Astrocyte (in vitro differentiated cells and primary cell): ENCODE data around the gene MYBPC1. TPM values are rescaled to one million over a fixed set of nuclear protein-coding genes. Genes with fewer than 3 reads are reported as not detected.

Experiments
- DNase-seq: peaks from one replicate; pipeline ENCODE4 v3.0.0-alpha.2; 2010; ENCODE audit warnings: low read depth
- FAIRE-seq: peaks from 2 replicates; lab custom pipeline; 2011; peaks lifted over from hg19 to GRCh38; lab: Jason Lieb, UNC
- H2AFZ ChIP-seq: 2 replicates; pipeline ENCODE4 v1.6.0; 2012; ENCODE audit warnings: low read depth, low read length, inconsistent platforms
- H3K27ac ChIP-seq: 2 replicates; pipeline ENCODE4 v1.5.1; 2011; ENCODE audit warnings: low read depth, low read length, inconsistent platforms
- H3K27me3 ChIP-seq: 2 replicates; pipeline ENCODE4 v1.6.0; 2011; ENCODE audit warnings: low read length, inconsistent platforms; ENCODE audit not compliant: insufficient read depth
- H3K36me3 ChIP-seq: 2 replicates; pipeline ENCODE4 v1.5.1; 2011; ENCODE audit warnings: low read length, inconsistent platforms; ENCODE audit not compliant: insufficient read depth
- H3K4me1 ChIP-seq: 2 replicates; pipeline ENCODE4 v1.5.1; 2011; ENCODE audit warnings: low read length, inconsistent platforms; ENCODE audit not compliant: insufficient read depth
- H3K4me2 ChIP-seq: 2 replicates; pipeline ENCODE4 v1.6.0; 2012; ENCODE audit warnings: low read length, inconsistent platforms
- H3K4me3 ChIP-seq: 2 replicates; pipeline ENCODE4 v1.5.1; 2011; ENCODE audit warnings: low read depth, mild to moderate bottlenecking, low read length, inconsistent platforms; ENCODE audit not compliant: insufficient read depth
- H3K79me2 ChIP-seq: 2 replicates; pipeline ENCODE4 v1.6.0; 2012; ENCODE audit warnings: mild to moderate bottlenecking, low read length, inconsistent platforms; ENCODE audit not compliant: insufficient read depth
- H3K9ac ChIP-seq: 2 replicates; pipeline ENCODE4 v1.6.0; 2012; ENCODE audit warnings: mild to moderate bottlenecking, low read length, inconsistent platforms
- H3K9me3 ChIP-seq: 2 replicates; pipeline ENCODE4 v1.5.1; 2012; ENCODE audit warnings: low read depth, mild to moderate bottlenecking, low read length, inconsistent platforms; ENCODE audit not compliant: insufficient read depth
- H4K20me1 ChIP-seq: 2 replicates; pipeline ENCODE4 v1.6.0; 2012; ENCODE audit warnings: low read length, inconsistent platforms; ENCODE audit not compliant: insufficient read depth
- H3K27ac Mint-ChIP-seq: one replicate; pipeline ENCODE4 v1.8.0; 2021; ENCODE audit warnings: mild to moderate bottlenecking, mixed read lengths; ENCODE audit not compliant: unreplicated experiment
- H3K27me3 Mint-ChIP-seq: one replicate; pipeline ENCODE4 v1.8.0; 2021; ENCODE audit warnings: low read depth, mixed read lengths; ENCODE audit not compliant: unreplicated experiment
- H3K36me3 Mint-ChIP-seq: one replicate; pipeline ENCODE4 v1.8.0; 2021; ENCODE audit warnings: low read depth, mixed read lengths; ENCODE audit not compliant: unreplicated experiment
- H3K4me1 Mint-ChIP-seq: one replicate; pipeline ENCODE4 v1.8.0; 2021; ENCODE audit warnings: low read depth, mixed read lengths; ENCODE audit not compliant: unreplicated experiment
- H3K4me3 Mint-ChIP-seq: one replicate; pipeline ENCODE4 v1.8.0; 2021; ENCODE audit warnings: mild to moderate bottlenecking, moderate library complexity, mixed read lengths; ENCODE audit not compliant: unreplicated experiment
- H3K9me3 Mint-ChIP-seq: one replicate; pipeline ENCODE4 v1.8.0; 2021; ENCODE audit warnings: mild to moderate bottlenecking, mixed read lengths; ENCODE audit not compliant: unreplicated experiment
- EZH2 ChIP-seq: IDR thresholded peaks from 2 replicates; pipeline ENCODE4 v1.6.1; 2012; ENCODE audit warnings: mild to moderate bottlenecking, low read length, inconsistent platforms; ENCODE audit not compliant: insufficient read depth
- total RNA-seq: library from RNA; stranded (reverse); gene quantifications from 2 replicates; pipeline ENCODE4 v1.2.1, GENCODE V29; 2021
- TF ChIP-seq, protein P1 (sequence below): IDR thresholded peaks from 2 replicates; pipeline ENCODE4 v1.5.1; 2011; ENCODE audit warnings: low read depth, mild to moderate bottlenecking, inconsistent platforms, low read length, moderate library complexity; ENCODE audit not compliant: insufficient read depth

Gene MYBPC1
- total RNA-seq, 1 donor from 2014 or later = not detected

DNA sequence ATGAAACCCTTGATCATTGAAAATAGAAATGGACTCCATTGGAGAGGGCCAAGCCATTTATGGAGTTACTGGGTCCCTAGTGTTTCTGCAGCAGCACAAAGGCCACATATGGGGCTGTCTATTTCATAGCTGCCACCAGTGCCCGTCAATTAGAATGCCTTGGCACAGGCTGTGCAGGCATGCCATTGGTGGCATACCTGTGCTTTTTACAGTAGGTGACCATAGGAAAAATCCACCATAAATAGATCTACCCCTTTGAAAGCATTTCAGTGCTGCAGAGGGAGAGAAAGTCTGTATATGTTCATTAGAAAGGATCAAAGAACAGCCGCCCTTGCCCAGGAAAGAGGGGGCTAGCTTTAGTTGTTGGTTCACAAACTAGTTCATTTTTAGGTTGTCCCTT lies 13.1 kb downstream of the MYBPC1 start:
- H3K4me1 Mint-ChIP-seq = no peaks in the 10 kb centered on the region
- no peaks in the 10 kb centered on the region for H3K9me3 ChIP-seq
- no peak for DNase-seq
- H3K9ac ChIP-seq = no peak overlapping the region
- no peak overlapping the region for H2AFZ ChIP-seq
- H3K36me3 Mint-ChIP-seq = no peaks in the 10 kb centered on the region
- no peaks in the 10 kb centered on the region for H3K4me1 ChIP-seq
- FAIRE-seq = no peak
- H3K27me3 Mint-ChIP-seq = no peaks in the 10 kb centered on the region
- H3K4me3 Mint-ChIP-seq = no peak overlapping the region
- no peak overlapping the region for H3K4me3 ChIP-seq
- no peaks in the 10 kb centered on the region for H3K36me3 ChIP-seq
- no peaks in the 10 kb centered on the region for H3K27me3 ChIP-seq
- H3K9me3 Mint-ChIP-seq = no peaks in the 10 kb centered on the region
- no peak for TF ChIP-seq EZH2
- TF ChIP-seq, protein P1, sequence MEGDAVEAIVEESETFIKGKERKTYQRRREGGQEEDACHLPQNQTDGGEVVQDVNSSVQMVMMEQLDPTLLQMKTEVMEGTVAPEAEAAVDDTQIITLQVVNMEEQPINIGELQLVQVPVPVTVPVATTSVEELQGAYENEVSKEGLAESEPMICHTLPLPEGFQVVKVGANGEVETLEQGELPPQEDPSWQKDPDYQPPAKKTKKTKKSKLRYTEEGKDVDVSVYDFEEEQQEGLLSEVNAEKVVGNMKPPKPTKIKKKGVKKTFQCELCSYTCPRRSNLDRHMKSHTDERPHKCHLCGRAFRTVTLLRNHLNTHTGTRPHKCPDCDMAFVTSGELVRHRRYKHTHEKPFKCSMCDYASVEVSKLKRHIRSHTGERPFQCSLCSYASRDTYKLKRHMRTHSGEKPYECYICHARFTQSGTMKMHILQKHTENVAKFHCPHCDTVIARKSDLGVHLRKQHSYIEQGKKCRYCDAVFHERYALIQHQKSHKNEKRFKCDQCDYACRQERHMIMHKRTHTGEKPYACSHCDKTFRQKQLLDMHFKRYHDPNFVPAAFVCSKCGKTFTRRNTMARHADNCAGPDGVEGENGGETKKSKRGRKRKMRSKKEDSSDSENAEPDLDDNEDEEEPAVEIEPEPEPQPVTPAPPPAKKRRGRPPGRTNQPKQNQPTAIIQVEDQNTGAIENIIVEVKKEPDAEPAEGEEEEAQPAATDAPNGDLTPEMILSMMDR = no peak
- H3K27ac Mint-ChIP-seq = no peak overlapping the region
- no peaks in the 10 kb centered on the region for H3K79me2 ChIP-seq
- H3K27ac ChIP-seq = no peak overlapping the region
- no peaks in the 10 kb centered on the region for H4K20me1 ChIP-seq
- no peak overlapping the region for H3K4me2 ChIP-seq

DNA sequence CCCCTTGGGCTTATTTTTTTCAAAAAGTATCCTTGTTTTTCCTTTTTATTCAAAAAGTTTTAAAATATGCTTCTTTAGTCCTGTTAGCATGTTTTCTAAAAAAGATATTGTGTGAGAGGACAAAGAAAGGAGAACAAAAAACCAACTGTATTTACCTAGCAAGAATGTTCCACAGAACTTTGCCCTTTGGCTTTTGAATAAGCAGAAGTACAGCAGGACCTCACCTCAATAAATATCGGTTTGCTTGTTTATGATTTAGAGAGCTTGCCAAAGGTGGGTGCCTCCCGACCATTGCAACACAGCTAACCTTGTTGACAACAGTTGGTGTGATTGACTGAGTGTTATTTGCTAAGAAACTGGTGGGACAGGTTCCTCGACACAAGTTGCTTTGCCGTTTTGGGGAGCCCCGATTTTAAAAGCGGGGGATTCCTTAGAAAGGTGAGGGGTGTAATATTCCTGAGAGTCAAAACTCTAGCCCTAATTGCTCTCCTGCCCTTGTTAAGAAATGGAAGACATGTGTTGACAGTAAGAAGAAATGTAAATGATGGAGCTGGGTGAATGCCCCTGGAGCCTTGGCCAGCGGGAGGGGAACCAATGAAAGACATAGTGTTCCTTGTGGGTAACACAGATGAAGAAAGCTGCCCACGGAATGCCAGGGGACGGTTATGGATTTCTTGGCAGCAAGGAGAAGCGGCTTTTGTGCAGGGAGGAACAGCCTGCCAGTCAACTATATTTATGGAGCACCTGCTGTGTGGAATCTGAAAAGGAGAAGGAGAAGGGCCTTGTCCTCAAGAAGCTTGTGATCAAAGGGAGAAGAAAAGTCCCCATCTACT lies 13.7 kb downstream of the MYBPC1 start:
- H3K4me1 Mint-ChIP-seq = no peaks in the 10 kb centered on the region
- no peak overlapping the region for H3K9ac ChIP-seq
- H3K4me3 ChIP-seq = no peak overlapping the region
- FAIRE-seq (no peak), DNase-seq (no peak)
- no peak overlapping the region for H3K27ac Mint-ChIP-seq
- H4K20me1 ChIP-seq = no peaks in the 10 kb centered on the region
- no peaks in the 10 kb centered on the region for H3K4me1 ChIP-seq
- H3K4me3 Mint-ChIP-seq = no peak overlapping the region
- TF ChIP-seq EZH2 = no peak
- TF ChIP-seq, protein P1 = no peak
- no peaks in the 10 kb centered on the region for H3K27me3 ChIP-seq
- H2AFZ ChIP-seq = no peak overlapping the region
- H3K9me3 Mint-ChIP-seq = no peaks in the 10 kb centered on the region
- no peaks in the 10 kb centered on the region for H3K27me3 Mint-ChIP-seq
- no peaks in the 10 kb centered on the region for H3K36me3 ChIP-seq
- H3K9me3 ChIP-seq = no peaks in the 10 kb centered on the region
- H3K79me2 ChIP-seq = no peaks in the 10 kb centered on the region
- no peak overlapping the region for H3K27ac ChIP-seq
- no peaks in the 10 kb centered on the region for H3K36me3 Mint-ChIP-seq
- H3K4me2 ChIP-seq = no peak overlapping the region

DNA sequence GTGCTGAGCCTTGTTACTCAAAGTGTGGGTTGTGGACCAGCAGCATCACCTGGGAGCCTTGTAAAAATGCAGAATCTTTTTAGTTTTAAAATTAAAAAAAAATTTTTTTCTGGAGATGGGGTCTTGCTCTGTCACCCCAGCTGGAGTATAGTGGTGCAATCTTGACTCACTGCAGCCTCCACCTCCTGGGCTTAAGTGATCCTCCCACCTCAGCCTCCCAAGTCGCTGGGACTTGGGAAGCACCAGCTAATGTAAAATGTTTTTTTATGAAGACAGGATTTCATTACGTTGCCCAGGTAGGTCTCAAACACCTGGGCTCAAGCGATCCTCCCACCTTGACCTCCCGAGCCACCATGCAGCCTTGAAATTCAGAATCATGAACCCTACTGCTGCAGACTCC lies 14.4 kb downstream of the MYBPC1 start:
- no peak overlapping the region for H2AFZ ChIP-seq
- H3K9ac ChIP-seq = no peak overlapping the region
- FAIRE-seq = no peak
- no peaks in the 10 kb centered on the region for H3K79me2 ChIP-seq
- no peak overlapping the region for H3K4me2 ChIP-seq
- Mint-ChIP-seq H3K4me3 (no peak overlapping the region), H3K4me1 (no peaks in the 10 kb centered on the region), H3K36me3 (no peaks in the 10 kb centered on the region), H3K27ac (no peak overlapping the region), H3K27me3 (no peaks in the 10 kb centered on the region), H3K9me3 (no peaks in the 10 kb centered on the region)
- no peak overlapping the region for H3K27ac ChIP-seq
- DNase-seq = no peak
- H3K4me3 ChIP-seq = no peak overlapping the region
- no peaks in the 10 kb centered on the region for H3K4me1 ChIP-seq
- TF ChIP-seq, protein P1 = no peak
- TF ChIP-seq EZH2 = no peak
- H3K36me3 ChIP-seq = no peaks in the 10 kb centered on the region
- H3K9me3 ChIP-seq = no peaks in the 10 kb centered on the region
- no peaks in the 10 kb centered on the region for H3K27me3 ChIP-seq
- no peaks in the 10 kb centered on the region for H4K20me1 ChIP-seq
